ENCODE results near the gene SLC30A3.

GRCh38 chr2:27221166-27221565, 41.7 kb downstream of the SLC30A3 start:
- no peak for TF ChIP-seq CTCF (IDR thresholded peaks at IDR 0.05; ENCODE audit: low read depth, low read length)
- TF ChIP-seq EZH2phosphoT487 (IDR thresholded peaks at IDR 0.05; ENCODE audit: low read depth): no peak

Measured in OCI-LY3 (cell line).